WTC11 (cell line): ENCODE data around the gene ALX4.

Source experiments
- ATF1 ChIP-seq: sonication (generic); formaldehyde crosslinking; IDR thresholded peaks from 2 replicates; pipeline ENCODE4 v1.8.1; 2023; ENCODE audit warnings: mild to moderate bottlenecking, moderate library complexity, missing genetic modification reagents
- ETV6 ChIP-seq: sonication (generic); formaldehyde crosslinking; IDR thresholded peaks from 2 replicates; pipeline ENCODE4 v1.8.1; 2022; ENCODE audit warnings: mild to moderate bottlenecking, missing genetic modification reagents
- HMGXB4 ChIP-seq: sonication (generic); formaldehyde crosslinking; IDR thresholded peaks from 2 replicates; pipeline ENCODE4 v1.8.1; 2023; ENCODE audit warnings: mild to moderate bottlenecking, moderate library complexity, missing genetic modification reagents
- MAX ChIP-seq: sonication (generic); formaldehyde crosslinking; IDR thresholded peaks from 2 replicates; pipeline ENCODE4 v1.8.0; 2022; ENCODE audit warnings: mild to moderate bottlenecking, missing genetic modification reagents
- MXD4 ChIP-seq: fragments of 250-450 bp; sonication (Bioruptor Pico); IDR thresholded peaks from 2 replicates; pipeline ENCODE4 v1.8.0; 2021; ENCODE audit warnings: mild to moderate bottlenecking, moderate library complexity, borderline replicate concordance
- OVOL2 ChIP-seq: fragments of 250-450 bp; sonication (Bioruptor Pico); IDR thresholded peaks from 2 replicates; pipeline ENCODE4 v1.9.0; 2021; ENCODE audit warnings: mild to moderate bottlenecking, borderline replicate concordance
- PRDM15 ChIP-seq: sonication (generic); formaldehyde crosslinking; IDR thresholded peaks from 2 replicates; pipeline ENCODE4 v1.8.0; 2022; ENCODE audit warnings: missing genetic modification reagents
- SP1 ChIP-seq: sonication (generic); formaldehyde crosslinking; conservative IDR thresholded peaks from 2 replicates; pipeline ENCODE4 v1.8.1; 2022; ENCODE audit warnings: missing genetic modification reagents
- STAT6 ChIP-seq: sonication (generic); formaldehyde crosslinking; conservative IDR thresholded peaks from 2 replicates; pipeline ENCODE4 v1.8.1; 2023; ENCODE audit warnings: mild to moderate bottlenecking, low read depth, missing genetic modification reagents, moderate library complexity
- TEAD4 ChIP-seq: sonication (generic); formaldehyde crosslinking; IDR thresholded peaks from 2 replicates; pipeline ENCODE4 v1.8.0; 2022; ENCODE audit warnings: mild to moderate bottlenecking, missing genetic modification reagents
- TP53 ChIP-seq: sonication (generic); formaldehyde crosslinking; IDR thresholded peaks from 2 replicates; pipeline ENCODE4 v1.8.1; 2023; ENCODE audit warnings: mild to moderate bottlenecking, missing genetic modification reagents
- TF ChIP-seq, protein P1 (sequence below): fragments of 200-600 bp; IDR thresholded peaks from 2 replicates; pipeline ENCODE4 v1.8.0; 2022; ENCODE audit warnings: antibody characterized with exemption
- TF ChIP-seq, protein P2 (sequence below): sonication (generic); formaldehyde crosslinking; IDR thresholded peaks from 2 replicates; pipeline ENCODE4 v1.8.1; 2022; ENCODE audit warnings: mild to moderate bottlenecking, moderate library complexity, missing genetic modification reagents
- TF ChIP-seq, protein P3 (sequence below): sonication (generic); formaldehyde crosslinking; IDR thresholded peaks from 2 replicates; pipeline ENCODE4 v1.8.0; 2022; ENCODE audit warnings: mild to moderate bottlenecking, missing genetic modification reagents

- TF ChIP-seq, protein P1, sequence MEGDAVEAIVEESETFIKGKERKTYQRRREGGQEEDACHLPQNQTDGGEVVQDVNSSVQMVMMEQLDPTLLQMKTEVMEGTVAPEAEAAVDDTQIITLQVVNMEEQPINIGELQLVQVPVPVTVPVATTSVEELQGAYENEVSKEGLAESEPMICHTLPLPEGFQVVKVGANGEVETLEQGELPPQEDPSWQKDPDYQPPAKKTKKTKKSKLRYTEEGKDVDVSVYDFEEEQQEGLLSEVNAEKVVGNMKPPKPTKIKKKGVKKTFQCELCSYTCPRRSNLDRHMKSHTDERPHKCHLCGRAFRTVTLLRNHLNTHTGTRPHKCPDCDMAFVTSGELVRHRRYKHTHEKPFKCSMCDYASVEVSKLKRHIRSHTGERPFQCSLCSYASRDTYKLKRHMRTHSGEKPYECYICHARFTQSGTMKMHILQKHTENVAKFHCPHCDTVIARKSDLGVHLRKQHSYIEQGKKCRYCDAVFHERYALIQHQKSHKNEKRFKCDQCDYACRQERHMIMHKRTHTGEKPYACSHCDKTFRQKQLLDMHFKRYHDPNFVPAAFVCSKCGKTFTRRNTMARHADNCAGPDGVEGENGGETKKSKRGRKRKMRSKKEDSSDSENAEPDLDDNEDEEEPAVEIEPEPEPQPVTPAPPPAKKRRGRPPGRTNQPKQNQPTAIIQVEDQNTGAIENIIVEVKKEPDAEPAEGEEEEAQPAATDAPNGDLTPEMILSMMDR: no peak
- TF ChIP-seq TEAD4 (no peak), ETV6 (CRISPR knock-in tag) (no peak), SP1 (no peak), STAT6 (CRISPR knock-in tag) (no peak), MXD4 (CRISPR knock-in tag) (no peak), TP53 (no peak), OVOL2 (CRISPR knock-in tag) (no peak), HMGXB4 (CRISPR knock-in tag) (no peak), PRDM15 (CRISPR knock-in tag) (no peak), ATF1 (CRISPR knock-in tag) (no peak), MAX (CRISPR knock-in tag) (no peak)
- TF ChIP-seq, protein P2, sequence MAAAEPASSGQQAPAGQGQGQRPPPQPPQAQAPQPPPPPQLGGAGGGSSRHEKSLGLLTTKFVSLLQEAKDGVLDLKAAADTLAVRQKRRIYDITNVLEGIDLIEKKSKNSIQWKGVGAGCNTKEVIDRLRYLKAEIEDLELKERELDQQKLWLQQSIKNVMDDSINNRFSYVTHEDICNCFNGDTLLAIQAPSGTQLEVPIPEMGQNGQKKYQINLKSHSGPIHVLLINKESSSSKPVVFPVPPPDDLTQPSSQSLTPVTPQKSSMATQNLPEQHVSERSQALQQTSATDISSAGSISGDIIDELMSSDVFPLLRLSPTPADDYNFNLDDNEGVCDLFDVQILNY (CRISPR knock-in tag): no peak
- TF ChIP-seq, protein P3, sequence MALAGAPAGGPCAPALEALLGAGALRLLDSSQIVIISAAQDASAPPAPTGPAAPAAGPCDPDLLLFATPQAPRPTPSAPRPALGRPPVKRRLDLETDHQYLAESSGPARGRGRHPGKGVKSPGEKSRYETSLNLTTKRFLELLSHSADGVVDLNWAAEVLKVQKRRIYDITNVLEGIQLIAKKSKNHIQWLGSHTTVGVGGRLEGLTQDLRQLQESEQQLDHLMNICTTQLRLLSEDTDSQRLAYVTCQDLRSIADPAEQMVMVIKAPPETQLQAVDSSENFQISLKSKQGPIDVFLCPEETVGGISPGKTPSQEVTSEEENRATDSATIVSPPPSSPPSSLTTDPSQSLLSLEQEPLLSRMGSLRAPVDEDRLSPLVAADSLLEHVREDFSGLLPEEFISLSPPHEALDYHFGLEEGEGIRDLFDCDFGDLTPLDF (CRISPR knock-in tag): no peak
Observed at GRCh38 chr11:44344423-44344820, 34.5 kb upstream of the ALX4 start.
